GM12873 (cell line): ENCODE results near the gene AHCTF1.

Source experiments
- CTCF ChIP-seq: IDR thresholded peaks from 2 replicates; pipeline ENCODE4 v1.5.1; 2012; ENCODE audit warnings: low read depth, mild to moderate bottlenecking, moderate library complexity, low read length, control low read depth; ENCODE audit not compliant: insufficient read depth; ENCODE audit errors: missing control alignments

The AHCTF1 gene

GRCh38 chr1:246827396-246827795 is 104.4 kb downstream of the AHCTF1 start:
- no peak for TF ChIP-seq CTCF

- TF ChIP-seq CTCF = no peak
Observed at GRCh38 chr1:246825557-246826175, 106.1 kb downstream of the AHCTF1 start.

GRCh38 chr1:246824541-246824940 is 107.2 kb downstream of the AHCTF1 start:
- no peak for TF ChIP-seq CTCF

- no peak for TF ChIP-seq CTCF
Observed at GRCh38 chr1:246820666-246821065, 111.1 kb downstream of the AHCTF1 start.

- no peak for TF ChIP-seq CTCF
Observed at GRCh38 chr1:246815693-246816270, 116.0 kb downstream of the AHCTF1 start.

GRCh38 chr1:246814890-246815289 is 116.9 kb downstream of the AHCTF1 start:
- TF ChIP-seq CTCF = no peak

- TF ChIP-seq CTCF = no peak
Observed at GRCh38 chr1:246811985-246812384, 119.8 kb downstream of the AHCTF1 start.
